SHP77 (cell line): ENCODE results near the gene FAM20C.

Source experiments
- DNase-seq, 2 experiments: peaks; one replicate each; lab custom pipeline; 2025; lab: John Stamatoyannopoulos, UW

The FAM20C gene

DNA sequence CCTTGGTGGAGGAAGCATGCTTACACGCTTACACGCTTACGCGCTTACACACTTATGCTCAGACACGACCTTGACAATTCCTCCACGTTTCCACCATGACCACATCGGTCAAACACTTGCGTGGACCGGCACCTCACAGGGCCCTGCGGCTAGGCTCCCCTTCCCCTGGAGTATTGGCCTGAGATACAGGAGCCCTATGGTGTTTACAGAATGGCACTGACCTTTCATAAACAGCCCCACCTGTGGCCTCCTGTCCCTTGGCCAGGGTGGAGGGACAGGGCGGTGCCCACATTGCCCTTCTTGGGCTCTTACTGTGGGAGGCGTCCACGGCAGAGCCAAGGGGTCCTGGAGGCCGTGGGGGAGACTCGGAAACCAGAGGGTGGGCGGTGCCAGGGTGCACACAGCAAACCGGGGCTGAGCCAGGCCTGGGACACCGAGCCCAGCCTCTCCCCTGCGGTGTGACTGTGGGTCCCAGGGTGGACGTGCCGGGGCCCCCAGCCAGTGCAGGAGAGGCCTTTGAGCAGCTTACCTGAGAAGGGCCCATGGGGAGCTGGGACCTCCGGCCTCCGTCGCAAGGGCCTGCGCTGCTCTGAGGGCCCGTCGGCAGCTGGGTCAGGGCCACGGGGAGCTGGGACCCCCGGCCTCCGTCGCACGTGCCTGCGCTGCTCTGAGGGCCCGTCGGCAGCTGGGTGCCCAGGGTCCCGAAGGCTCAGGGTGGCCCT is 53.4 kb downstream of the FAM20C start:
- DNase-seq: no peak

DNA sequence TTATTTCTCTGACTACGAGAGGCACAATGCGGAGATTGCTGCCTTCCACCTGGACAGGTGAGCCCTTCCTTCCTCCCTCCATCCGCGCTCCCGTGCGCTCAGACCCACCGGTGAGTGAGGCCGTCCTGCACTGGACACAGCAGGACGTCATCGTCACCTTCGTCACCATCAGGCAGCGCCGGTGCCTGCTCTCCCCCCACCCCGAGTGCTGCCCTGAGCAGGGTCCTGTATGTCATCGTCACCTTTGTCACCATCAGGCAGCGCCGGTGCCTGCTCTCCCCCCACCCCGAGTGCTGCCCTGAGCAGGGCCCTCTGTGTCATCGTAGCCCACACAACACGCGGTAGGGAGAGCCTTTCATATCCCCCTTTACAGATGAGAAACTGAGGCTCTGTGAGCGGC is 54.1 kb downstream of the FAM20C start:
- no peak for DNase-seq

DNA sequence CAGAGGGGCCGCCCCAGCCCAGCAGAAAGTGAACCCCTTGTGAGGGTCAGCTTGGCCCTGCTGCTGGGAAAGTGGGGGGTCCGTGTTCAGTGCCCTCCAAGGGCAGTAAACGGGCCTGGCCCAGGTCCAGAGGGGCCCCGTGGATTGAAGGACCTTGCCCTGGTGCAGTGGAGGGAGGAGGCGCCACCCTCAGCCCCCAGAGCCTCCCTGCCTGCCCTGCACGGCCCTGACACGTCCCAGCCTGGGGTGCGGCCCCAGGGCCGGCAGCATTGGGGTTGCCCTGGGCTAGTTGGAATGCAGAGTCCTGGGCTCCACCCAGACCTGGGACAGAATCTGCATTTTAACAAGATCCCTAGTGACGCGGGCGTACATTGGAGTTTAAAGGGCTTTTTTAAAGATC is 54.8 kb downstream of the FAM20C start:
- DNase-seq: no peak

DNA sequence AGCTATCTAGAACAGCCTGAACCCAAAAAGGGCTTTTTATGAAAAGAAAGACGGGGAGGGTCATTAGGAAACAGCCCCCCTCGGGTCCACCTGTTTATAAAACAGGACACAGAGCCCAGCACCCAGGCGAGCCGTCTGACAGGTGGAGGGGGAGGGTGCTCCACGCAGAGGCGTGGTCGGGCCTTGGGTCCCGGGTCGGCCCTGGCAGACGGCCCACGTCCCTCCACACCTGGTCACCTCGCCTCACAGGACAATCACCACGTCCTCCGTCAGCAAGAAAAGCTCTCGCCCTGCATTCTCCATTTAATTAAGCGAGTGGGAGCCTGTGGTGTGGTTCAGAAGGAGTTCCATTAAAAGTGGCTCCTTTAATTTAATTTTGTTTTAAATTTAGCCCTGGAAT is 55.3 kb downstream of the FAM20C start:
- DNase-seq: no peak

DNA sequence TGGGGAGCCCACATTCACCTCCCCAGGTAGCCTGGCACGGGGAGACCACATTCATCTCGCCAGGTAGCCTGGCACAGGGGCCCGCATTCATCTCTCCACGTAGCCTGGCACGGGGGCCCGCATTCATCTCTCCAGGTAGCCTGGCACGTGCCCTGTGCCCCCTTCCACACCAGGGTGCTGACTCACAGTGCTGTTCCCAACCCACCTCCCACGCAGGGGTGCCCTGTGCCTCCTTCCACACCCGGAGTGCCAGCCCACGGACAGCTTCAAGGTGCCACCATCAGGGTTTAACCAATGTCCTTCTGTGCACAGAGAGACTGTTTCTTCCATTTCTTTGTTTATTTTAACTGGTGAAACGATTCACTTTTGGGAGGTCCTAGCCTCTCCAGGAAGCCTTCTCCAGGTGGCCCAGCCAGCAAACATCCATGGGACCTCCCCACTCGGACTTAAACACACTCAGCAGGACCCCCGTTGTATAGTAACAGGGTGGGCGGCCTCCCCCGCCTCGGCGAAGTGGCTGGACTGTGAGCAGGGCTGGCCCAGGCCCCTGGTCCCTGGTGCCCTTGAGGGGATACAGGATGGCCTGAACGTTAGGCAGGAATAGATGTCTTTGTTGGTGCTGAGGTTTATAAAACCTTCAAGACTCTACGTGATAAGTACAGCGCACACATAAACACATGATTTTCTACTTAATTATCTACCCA is 56.5 kb downstream of the FAM20C start:
- DNase-seq: no peak

DNA sequence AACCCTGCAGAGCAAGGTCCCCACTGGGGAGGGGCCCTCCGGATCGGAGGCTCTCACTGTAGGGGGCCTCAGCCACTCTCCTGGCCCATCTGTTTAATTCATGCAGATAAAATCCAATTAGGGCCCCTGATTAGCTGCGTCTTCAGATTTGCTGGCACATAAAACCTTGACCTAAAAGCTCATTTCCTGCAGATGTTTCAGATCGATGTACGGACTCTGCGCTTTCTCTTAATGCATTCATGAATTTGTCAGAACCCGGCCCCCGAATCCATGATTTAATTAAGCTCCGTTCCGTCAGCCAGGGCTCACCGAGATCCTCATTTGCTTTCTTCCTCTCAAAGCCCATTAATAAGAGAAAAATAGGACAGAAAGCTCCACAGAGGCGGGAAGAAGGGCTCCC is 57.6 kb downstream of the FAM20C start:
- DNase-seq: no peak

DNA sequence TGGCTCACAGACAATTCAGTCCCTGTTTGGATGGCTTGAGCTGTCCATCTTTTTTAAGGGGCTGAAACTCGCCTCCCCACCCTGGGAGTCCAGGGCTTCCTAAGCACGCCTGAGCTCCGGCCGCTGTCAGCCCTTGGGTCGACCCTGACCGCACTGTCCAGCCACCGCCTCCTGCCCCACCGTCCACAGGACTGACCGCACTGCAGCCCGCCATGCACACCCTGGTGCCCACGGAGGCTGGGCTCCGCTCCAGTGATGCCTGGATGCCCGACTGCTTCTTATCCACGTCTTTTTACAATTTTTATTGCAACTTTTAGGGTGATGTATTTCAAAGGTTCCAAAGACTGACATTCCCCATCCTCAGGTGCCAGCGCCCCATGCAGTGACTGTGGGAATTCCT is 58.2 kb downstream of the FAM20C start:
- no peak for DNase-seq

DNA sequence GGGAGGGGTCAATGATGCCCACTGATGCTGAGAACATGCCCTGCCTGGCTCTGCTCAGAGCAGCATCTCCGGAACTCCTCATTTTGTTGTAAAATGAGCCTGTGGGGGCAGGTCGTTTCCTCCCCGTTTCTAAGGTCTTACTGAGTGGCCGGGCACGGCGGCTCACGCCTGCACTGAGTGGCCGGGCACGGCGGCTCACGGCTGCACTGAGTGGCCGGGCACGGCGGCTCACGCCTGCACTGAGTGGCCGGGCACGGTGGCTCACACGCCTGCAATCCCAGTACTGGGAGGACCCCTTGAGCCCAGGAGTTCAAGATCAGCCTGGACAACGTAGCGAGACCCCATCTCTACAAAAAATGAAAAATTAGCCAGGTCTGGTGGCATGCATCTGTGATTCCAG is 58.6 kb downstream of the FAM20C start:
- DNase-seq: no peak

DNA sequence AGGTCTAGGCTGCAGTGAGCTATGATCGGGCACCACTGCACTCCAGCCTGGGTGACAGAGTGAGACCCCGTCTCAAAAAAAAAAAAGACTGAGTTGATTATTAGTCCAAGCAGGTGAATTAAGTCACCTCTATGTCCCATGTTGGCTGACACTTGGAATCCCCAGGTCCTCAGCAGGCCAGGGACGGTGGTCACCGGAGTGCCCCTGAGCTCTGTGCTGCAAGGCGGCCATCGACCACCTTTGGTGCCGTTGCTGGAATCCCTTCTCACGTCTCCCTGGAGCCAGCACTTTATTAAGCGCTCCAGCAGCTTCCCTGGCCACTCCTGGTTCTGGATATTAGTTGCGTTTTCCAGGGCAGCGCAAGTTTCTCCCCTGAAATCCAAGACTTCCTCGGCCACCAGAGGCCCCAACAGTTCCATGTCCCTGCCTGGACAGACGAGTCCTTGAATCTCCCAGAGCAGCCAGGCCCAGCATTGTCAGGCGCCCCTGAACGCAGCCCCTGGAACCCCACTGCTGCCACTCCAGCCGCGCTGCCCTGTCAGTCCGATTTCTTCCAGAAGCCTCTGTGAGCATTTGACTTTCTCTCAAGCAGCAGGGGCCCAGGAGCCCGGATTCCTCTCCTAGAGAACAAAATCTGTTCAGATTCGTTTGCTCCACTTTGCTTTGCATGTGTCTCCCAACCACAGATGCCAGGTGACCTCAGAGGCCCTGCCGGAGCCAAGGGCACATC is 59.2 kb downstream of the FAM20C start:
- no peak for DNase-seq

DNA sequence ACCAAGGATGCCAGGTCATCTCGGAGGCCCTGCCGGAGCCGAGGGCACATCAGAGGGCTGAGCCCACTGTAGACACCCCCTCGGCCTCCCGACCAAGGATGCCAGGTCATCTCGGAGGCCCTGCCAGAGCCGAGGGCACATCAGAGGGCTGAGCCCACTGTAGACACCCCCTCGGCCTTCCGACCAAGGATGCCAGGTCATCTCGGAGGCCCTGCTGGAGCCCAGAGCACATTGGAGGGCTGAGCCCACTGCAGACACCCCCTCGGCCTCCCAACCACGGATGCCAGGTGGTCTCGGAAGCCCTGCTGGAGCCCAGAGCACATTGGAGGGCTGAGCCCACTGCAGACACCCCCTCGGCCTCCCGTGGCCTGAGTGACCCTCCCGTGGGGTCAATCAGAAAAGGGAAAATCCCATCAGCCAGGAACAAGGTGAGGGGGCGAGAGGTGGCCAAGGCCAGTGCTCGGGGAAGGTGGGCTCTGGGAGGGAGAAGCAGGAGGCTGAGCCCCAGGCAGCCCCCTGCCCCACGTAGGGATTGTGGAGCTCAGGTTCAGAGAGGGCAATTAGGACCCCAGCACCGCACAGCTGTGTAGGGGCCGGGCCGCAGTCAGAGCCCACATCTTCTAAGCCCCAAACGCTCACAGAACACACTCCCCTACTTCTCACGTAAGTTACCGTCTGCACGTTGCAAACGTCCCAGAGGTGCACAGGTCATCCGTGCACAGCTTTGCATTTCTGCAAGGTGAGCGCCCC is 60.0 kb downstream of the FAM20C start:
- DNase-seq: no peak

DNA sequence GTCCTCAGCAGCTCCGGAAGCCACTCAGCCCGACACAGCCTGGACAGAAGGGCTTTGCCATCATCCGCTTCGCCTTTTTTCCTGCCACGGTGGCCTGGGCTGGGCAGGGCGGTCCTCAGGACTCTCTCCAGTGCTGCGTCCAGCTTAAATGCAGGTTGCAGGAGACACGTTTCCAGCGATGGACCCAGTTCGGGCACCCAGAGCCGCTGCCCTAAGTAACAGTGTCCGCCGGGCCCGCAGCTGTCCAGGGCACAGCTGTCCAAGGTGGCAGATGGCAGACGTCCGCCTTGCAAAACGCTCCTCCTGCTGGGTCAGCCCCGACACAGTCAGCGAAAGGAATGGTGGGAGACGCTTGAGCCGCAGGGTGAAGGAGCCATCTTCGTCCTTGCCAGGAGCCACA is 60.6 kb downstream of the FAM20C start:
- no peak for DNase-seq

DNA sequence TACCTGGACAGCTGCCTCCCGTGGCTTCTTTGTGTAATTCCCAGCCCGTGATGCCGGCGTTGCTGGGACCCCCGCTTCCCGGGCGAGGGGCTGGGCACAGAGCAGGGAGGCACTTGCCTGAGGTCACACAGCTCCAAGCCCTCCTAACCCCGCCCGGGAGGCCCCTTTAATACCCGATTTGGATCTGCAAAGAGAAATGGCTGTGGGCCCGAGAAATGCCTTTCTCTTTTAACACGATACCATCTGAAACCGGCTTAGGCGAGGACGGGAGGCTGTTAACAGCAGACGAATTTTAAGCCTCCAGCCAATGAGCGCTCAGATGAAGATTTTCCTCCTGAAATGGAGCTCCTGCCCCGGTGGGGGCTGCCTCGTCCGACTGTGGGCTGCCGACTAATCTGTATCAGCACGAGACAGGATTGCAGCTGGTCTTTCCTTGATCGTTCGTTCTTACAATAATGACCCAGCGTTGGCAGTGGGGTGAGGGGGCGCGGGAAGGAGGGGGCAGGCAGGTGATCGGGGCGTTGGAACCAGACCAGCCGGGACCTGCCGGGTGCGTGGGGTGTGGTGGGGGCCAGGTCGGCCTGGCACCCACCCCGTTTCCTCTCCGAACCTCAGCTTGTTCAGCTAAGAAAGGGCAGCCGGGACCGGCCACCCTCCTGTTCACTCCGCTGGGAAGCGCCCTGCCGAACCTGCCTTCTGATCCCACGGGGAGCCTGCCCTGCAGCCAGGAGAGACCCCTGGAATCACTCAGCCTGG is 61.4 kb downstream of the FAM20C start:
- DNase-seq: no peak

DNA sequence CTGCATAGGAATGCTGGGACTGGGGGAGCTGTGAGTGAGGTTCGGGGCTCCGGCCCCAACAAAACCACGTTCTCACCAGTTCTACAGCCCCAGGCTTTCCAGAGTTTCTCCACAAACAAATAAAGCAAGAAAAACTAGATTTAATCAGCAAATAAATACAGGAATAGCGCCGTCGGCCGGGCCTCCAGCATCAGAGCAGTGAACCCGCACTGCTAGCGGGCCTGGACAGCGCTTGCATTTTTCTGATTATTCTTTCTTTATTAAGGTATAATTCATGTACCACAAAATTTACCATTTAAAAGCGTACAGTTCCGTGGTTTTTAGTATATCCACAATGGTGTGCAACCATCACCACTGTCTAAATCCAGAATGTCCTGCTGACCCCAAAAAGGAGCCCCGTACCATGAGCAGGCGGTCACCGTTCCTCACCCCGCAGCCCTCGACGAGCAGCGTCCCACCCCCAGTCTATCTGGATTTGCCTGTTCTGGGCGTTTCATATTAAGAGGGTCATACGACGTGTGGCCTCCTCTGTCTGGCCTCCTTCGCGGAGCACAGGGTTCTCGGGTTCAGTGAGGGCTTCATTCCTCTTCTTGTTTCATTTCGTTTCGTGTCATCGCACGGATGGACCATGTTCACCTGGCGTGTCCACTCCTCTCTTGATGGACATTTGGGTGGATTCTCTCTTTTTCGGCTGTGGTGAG is 62.1 kb downstream of the FAM20C start:
- no peak for DNase-seq

DNA sequence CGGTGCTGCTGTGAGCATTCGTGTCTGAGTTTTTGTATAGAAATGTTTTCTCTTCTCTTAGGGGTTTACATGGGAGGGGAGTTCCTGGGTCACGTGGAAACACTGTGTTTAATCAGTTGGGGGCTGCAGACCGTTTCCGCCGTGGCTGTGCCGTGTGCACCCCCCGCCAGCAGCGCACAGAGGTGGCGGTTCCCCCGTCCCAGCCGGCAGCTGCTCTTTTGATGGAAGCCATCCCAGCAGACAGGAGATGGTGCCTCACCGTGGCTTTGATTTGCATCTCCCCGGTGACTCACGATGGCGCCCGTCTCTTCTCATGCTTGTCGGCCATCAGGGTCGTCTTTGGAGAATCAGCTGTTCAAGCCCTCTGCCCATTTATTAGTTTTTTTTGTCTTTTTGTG is 62.7 kb downstream of the FAM20C start:
- DNase-seq: no peak

DNA sequence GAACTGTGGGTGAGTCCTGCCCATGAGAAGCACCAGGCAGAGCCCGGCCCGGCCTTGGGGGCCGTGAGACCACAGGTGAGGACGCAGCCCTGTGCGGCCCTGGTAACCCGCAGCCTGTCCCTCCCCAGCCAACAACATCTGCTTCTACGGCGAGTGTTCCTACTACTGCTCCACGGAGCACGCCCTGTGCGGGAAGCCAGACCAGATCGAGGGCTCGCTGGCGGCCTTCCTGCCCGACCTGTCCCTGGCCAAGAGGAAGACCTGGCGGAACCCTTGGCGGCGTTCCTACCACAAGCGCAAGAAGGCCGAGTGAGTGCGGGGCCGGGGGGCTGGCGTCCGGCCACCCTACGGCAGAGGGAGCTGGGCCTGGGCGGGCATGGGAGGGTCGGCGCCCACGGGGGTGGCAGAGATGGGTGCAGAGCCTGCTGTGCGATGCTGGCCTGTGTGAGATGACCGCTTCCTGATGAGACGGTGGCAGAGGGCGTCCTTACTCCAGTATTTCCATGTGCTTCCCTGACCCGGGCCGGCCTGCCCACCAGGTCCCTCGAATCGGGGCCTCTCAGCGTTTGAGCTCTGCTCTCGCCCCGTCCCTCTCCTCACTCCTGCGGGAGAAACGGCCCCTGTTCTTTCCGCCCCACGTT is 63.5 kb downstream of the FAM20C start:
- no peak for DNase-seq

DNA sequence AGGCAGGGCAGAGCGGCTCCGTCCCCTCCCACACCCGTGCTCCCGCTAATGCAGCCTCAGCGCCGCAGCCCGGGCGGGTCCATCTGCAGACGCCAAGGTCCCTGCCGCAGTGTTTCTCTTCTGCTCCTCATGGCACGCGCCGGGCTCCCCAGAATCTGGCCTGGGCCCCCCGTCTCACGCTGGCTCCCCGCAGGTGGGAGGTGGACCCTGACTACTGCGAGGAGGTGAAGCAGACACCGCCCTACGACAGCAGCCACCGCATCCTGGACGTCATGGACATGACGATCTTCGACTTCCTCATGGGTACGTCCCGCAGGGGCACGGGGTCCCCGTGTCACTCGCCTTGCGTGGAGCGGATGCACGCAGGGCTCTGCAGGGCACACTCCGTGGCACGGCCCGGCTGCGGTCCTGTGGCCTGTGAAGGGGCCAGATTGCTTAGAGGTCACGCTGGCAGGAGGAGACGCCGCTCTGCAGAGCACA is 64.1 kb downstream of the FAM20C start:
- no peak for DNase-seq

DNA sequence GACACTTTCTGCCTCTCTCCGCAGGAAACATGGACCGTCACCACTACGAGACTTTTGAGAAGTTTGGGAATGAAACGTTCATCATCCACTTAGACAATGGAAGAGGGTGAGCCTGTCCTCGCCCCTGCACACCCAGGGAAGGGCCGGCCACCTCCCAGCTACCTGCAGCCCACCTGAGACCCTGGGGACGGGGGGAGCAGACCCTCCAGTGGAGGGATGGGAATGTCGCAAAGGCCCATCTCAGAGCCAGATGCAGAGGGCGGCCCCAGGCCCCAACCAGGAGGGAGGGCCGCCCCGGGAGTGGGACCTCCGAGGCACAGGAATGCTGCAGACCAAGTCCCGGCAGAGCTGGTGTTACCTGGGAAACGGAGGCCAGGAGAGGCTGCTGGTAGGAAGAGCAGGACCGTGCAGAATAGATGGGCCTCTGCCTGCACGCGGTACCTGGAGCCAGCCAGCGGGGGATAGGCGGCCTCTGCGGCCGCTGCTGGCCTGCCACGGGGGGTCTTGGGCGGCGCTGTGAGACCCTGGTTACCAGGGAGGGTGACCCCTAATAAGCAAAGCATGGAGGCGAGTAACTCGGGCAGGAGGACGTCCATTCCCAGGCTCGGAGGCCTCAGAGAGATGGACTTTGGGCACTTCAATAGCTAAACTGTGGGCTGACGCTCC is 64.7 kb downstream of the FAM20C start:
- DNase-seq: no peak

DNA sequence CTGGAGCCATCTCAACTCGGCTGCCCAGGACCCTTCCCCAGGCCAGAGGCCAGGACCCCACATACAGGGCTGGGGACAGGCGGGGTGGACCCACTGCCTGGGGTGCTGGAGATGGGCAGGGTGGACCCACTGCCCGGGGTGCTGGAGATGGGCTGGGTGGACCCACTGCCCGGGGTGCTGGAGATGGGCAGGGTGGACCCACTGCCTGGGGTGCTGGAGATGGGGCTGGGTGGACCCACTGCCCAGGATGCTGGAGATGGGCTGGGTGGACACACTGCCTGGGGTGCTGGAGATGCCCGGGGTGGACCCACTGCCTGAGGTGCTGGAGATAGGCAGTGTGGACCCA is 65.2 kb downstream of the FAM20C start:
- DNase-seq: no peak

DNA sequence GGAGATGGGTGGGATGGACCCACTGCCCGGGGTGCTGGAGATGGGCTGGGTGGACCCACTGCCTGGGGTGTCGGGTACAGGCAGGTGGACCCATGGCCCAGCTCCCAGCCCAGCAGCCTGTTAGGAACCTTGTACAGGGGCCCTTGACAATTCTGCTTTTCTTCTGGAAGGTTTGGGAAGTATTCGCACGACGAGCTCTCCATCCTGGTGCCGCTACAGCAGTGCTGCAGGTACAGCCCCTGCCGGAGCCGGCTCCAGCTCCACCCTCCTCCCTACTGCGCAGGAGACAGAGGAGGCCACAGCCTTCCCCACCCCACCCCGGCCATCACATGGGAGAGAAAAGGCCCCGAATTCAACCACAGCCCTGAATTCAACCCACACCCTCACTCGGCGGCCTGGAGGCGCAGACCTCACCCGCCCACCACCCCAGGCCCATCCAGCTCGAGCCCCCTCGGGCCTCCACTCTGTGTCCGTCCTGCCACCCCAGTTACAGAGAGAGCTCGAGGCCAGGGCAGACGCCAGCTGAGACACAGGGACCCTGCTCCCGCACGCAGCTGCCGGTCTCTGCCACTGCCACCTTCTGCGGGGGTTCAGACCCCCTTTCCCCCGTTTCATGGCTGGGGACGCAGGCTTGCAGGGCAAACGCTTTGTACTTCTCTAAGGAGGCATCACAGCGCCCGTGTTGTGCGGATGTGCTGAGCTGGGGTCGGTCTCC is 66.3 kb downstream of the FAM20C start:
- DNase-seq: no peak

DNA sequence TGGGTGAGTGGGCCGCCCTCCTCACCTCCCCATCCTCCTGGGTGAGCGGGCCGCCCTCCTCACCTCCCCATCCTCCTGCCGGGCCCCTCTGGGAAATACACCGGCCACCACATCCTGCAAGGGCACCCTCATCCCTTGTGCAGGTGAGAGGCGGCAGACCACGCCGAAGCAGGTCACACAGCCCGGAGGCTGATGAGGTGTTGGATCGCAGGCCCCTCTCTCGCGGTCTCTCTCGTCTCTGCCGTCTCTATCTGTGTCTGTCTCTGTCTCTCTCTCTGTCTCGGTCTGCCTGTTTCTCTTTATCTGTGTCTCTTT is 66.8 kb downstream of the FAM20C start:
- no peak for DNase-seq
